ENCODE data around the gene CCR9. TPM values are rescaled to one million over a fixed set of nuclear protein-coding genes. Genes with fewer than 3 reads are reported as not detected.

The CCR9 gene
- total RNA-seq, 1 donor from 2014 or later, result not detected

DNA sequence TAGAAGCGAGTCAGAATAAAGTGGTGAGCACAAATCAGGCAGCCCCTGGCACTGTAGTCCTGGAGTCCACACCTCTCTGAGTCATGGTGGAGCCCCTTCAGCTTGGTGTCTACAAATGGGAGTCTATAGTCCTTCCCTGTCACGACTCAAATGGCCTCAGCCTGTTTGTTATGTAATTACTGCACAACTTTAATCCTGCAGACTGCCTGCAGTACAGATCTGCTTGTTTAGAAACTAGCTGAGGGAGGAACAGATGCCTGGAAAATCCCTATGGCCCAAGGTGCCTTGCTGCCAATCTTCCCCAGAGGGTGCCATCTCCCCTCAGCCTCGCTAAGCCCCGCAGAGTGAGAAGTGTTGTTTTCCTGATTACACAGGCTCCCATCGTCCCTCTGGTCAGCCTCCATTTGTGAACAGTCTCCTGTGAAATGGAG, 53.0 kb downstream of the CCR9 start:
- Mint-ChIP-seq H3K27me3 (ENCODE audit: insufficient read depth, low read depth) (no peaks in the 10 kb centered on the region), H3K4me1 (peaks cover 3% of the 10 kb centered on the region), H3K36me3 (peaks cover 10% of the 10 kb centered on the region), H3K4me3 (no peak overlapping the region), H3K9me3 (no peaks in the 10 kb centered on the region), H3K27ac (no peak overlapping the region)
- H3F3A ChIP-seq (ENCODE audit: low read depth), result no peaks in the 10 kb centered on the region
- no peak overlapping the region for H3K27ac ChIP-seq
- no peaks in the 10 kb centered on the region for H3K4me1 ChIP-seq
- H3K4me3 ChIP-seq, result no peak overlapping the region
- no peaks in the 10 kb centered on the region for H3K9me3 ChIP-seq (ENCODE audit: low read depth)
- H3K36me3 ChIP-seq, result no peaks in the 10 kb centered on the region
- no peak for TF ChIP-seq EZH2phosphoT487 (IDR thresholded peaks at IDR 0.05)
- no peak overlapping the region for H3K9ac ChIP-seq
- H3K4me2 ChIP-seq, result no peak overlapping the region
- no peaks in the 10 kb centered on the region for H3K79me2 ChIP-seq (ENCODE audit: low read depth)
- DNase-seq (ENCODE audit: low spot score), result peak; percentile 25
- no peaks in the 10 kb centered on the region for H4K20me1 ChIP-seq (ENCODE audit: low read depth)
- H3K27me3 ChIP-seq, result no peaks in the 10 kb centered on the region
- no peak overlapping the region for H2AFZ ChIP-seq (replicated peaks)

DNA sequence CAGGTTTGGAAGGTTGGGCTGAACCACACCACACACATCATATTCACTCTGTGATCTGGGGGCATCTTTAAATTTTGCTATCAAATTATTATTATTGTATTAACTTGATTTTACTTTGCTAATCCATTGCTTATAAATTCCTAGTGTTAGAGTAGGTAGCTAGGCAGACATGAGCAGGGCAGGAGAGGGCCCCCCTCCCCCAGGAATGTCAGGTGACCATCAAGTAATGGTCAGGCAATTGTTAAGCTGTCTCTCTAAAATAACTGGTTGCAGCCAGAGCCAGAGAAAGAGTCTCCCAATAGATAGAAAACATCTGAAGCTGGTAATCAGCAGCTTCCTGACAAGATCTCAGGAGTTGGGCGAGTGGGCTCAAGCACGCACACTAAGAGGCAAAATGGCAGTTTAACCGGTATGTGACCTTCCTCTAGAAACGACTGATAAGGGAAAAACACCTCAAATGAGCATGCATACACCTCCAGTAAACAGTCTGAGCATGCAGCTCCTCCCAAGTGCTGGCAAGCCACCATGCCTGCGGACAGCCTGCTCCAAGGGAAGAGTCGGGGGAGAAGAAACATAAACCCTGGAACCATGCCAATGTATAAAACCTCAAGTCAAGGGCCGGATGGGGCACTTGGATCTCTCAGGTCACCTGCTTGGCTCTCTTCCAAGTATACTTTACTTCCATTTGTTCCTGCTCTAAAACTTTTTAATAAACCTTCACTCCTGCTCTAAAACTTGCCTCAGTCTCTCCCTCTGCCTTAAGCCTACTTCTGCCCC, 53.8 kb downstream of the CCR9 start:
- Mint-ChIP-seq H3K9me3 (no peaks in the 10 kb centered on the region), H3K4me1 (peaks cover 3% of the 10 kb centered on the region), H3K27me3 (ENCODE audit: insufficient read depth, low read depth) (no peaks in the 10 kb centered on the region), H3K36me3 (peaks cover 3% of the 10 kb centered on the region), H3K4me3 (no peak overlapping the region), H3K27ac (no peak overlapping the region)
- Histone ChIP-seq H3K27ac (no peak overlapping the region), H3K9me3 (ENCODE audit: low read depth) (no peaks in the 10 kb centered on the region), H3K9ac (no peak overlapping the region), H4K20me1 (ENCODE audit: low read depth) (no peaks in the 10 kb centered on the region), H3K79me2 (ENCODE audit: low read depth) (no peaks in the 10 kb centered on the region), H2AFZ (replicated peaks) (no peak overlapping the region), H3F3A (ENCODE audit: low read depth) (no peaks in the 10 kb centered on the region), H3K4me3 (no peak overlapping the region), H3K36me3 (no peaks in the 10 kb centered on the region), H3K27me3 (no peaks in the 10 kb centered on the region), H3K4me1 (no peaks in the 10 kb centered on the region), H3K4me2 (no peak overlapping the region)
- TF ChIP-seq, protein P1, sequence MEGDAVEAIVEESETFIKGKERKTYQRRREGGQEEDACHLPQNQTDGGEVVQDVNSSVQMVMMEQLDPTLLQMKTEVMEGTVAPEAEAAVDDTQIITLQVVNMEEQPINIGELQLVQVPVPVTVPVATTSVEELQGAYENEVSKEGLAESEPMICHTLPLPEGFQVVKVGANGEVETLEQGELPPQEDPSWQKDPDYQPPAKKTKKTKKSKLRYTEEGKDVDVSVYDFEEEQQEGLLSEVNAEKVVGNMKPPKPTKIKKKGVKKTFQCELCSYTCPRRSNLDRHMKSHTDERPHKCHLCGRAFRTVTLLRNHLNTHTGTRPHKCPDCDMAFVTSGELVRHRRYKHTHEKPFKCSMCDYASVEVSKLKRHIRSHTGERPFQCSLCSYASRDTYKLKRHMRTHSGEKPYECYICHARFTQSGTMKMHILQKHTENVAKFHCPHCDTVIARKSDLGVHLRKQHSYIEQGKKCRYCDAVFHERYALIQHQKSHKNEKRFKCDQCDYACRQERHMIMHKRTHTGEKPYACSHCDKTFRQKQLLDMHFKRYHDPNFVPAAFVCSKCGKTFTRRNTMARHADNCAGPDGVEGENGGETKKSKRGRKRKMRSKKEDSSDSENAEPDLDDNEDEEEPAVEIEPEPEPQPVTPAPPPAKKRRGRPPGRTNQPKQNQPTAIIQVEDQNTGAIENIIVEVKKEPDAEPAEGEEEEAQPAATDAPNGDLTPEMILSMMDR (IDR thresholded peaks at IDR 0.05), result no peak
- TF ChIP-seq EZH2 (IDR thresholded peaks at IDR 0.05) (no peak), EZH2phosphoT487 (IDR thresholded peaks at IDR 0.05) (no peak)
- no peak for DNase-seq (ENCODE audit: low spot score)

DNA sequence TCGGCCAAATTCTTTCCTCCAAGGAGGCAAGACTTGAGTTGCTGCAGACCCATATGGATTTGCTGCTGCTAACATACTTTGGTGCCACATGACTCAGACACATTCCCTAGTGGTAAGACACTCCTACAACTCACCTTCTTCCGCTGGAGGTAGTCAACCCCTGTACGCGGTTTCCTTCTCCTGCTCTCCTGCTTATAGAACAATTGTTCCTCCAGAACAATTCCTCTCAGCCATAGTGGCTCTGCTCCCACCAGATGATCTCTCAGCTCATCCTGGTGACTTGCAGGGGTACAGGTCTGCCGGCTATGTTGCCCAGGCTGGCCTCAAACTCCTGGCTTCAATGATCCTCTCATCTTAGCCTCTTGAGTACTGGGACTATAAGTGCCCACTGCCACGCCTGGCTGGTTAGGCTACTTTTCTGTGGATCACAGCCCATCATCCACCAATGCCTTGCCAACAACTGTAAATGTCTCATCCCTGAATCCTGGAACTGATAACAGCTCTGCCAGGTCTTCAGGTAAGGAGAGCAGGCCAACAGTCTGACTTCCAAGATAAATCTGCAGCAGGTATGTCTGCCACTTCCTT, 54.5 kb downstream of the CCR9 start:
- no peaks in the 10 kb centered on the region for H3K4me1 ChIP-seq
- H2AFZ ChIP-seq (replicated peaks), result no peak overlapping the region
- H3K36me3 ChIP-seq, result no peaks in the 10 kb centered on the region
- Mint-ChIP-seq H3K9me3 (no peaks in the 10 kb centered on the region), H3K27ac (no peak overlapping the region), H3K4me1 (peaks cover 3% of the 10 kb centered on the region), H3K36me3 (no peaks in the 10 kb centered on the region), H3K27me3 (ENCODE audit: insufficient read depth, low read depth) (no peaks in the 10 kb centered on the region), H3K4me3 (no peak overlapping the region)
- no peak overlapping the region for H3K4me3 ChIP-seq
- no peaks in the 10 kb centered on the region for H3K27me3 ChIP-seq
- no peak overlapping the region for H3K27ac ChIP-seq
- no peaks in the 10 kb centered on the region for H4K20me1 ChIP-seq (ENCODE audit: low read depth)
- no peak overlapping the region for H3K4me2 ChIP-seq
- H3F3A ChIP-seq (ENCODE audit: low read depth), result no peaks in the 10 kb centered on the region
- no peak overlapping the region for H3K9ac ChIP-seq
- TF ChIP-seq EZH2phosphoT487 (IDR thresholded peaks at IDR 0.05) (no peak), EZH2 (IDR thresholded peaks at IDR 0.05) (no peak)
- TF ChIP-seq, protein P1 (IDR thresholded peaks at IDR 0.05), result no peak
- DNase-seq (ENCODE audit: low spot score), result no peak
- no peaks in the 10 kb centered on the region for H3K79me2 ChIP-seq (ENCODE audit: low read depth)
- H3K9me3 ChIP-seq (ENCODE audit: low read depth), result no peaks in the 10 kb centered on the region
